H4 (cell line): ENCODE results near the gene SH2D3C. TPM values are rescaled to one million over a fixed set of nuclear protein-coding genes. Genes with fewer than 3 reads are reported as not detected.

ENCODE experiments used
- DNase-seq: peaks from one replicate; pipeline ENCODE4 v3.0.0-alpha.2; 2015; ENCODE audit warnings: low spot score
- total RNA-seq: library from RNA; depleted of rRNA; stranded (reverse); fragments of >200 nt; shearing (Covaris generic); gene quantifications from 2 replicates; pipeline ENCODE4 v1.2.3, GENCODE V29; 2014

SH2D3C gene
- total RNA-seq, 1 experiment from 2014 or later = 0.12 TPM

DNA sequence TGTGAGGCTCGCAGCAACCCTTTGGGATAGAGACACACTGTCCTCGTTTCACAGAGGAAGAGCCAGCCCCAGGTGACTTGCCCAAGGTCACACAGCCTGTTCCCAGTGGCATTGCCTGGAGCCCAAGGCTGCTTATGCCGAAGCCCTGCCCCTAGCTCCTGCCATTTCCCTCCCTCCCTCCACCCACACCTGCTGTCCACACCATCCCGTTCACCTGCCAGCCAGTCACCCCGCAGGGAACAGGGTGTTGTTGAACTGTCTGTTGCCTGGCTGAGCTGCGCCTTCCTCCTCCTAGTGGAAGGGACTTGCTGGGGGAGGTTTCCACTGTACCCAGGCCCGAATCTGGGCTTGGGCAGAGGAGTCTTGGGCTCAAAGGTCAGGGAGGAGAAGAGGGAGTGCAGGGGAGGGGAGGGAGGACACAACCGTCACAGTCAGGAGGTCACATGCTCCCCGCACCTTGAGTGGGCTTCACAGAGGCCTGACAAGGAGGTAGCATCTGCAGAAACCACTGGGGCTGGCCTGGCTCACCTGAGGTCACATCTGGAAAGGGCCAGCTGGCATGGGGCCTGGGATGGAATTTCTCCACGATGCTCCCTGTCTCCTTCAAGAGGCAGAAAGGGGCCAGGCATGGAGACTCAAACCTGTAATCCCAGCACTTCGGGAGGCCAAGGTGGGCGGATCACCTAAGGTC, 56.3 kb downstream of the SH2D3C start:
- no peak for DNase-seq

DNA sequence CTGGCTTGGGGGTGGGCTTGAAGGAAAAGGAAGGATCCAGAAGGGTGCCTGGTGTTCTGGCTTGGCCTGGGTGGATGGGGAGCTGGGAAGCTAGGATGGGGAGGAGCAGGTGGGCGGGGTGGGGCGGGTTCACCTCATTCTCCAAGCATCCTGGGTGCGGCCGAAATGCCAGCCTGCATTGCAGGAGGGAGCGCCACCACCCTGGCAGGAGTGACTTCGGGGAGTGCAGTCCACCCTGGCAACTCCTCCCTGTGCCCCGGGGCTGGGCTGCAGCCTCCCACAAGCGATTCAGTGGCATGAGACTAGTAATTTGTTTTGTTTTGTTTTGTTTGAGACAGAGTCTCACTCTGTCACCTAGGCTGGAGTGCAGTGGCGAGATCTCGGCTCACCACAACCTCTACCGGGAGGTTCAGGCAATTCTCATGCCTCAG, 57.1 kb downstream of the SH2D3C start:
- DNase-seq = peak; percentile 71

DNA sequence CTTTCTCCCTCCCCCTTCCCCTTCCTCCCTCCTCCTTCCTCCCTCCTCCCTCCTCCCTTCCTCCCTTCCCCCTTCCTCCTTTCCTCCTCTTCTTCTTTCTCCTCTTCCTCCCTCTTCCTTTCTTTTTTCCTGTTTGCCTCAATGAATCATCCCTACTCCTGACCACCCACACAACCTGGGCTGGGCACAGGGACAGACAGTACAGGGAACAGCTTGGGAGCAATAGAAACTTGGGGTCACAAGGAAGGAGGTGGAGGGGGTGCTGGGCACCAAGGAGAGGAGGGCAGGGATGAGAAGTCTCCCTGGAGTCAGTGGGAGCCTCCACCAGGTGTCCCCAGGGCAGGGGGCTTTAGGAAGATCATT, 57.6 kb downstream of the SH2D3C start:
- no peak for DNase-seq

- no peak for DNase-seq
Observed at GRCh38 chr9:127720031-127720864, 58.2 kb downstream of the SH2D3C start.

DNA sequence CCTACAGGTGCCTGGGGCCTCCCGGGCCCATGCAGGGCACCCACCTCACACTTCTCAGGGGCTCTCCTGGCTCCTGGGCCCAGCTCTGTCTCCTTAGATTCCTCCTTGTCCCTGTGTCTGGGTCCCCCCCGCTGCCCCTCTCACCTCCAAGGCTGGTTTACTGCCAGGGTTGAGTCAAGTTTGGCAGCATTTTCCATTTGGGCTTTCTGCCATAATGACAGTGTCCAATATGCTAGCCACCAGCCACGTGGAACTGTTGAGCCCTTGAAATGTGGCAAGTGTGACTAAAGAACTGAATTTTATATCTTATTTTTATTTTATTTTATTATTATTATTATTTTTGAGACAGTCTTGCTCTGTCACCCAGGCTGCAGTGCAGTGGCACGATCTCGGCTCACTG, 60.7 kb downstream of the SH2D3C start:
- DNase-seq = no peak

DNA sequence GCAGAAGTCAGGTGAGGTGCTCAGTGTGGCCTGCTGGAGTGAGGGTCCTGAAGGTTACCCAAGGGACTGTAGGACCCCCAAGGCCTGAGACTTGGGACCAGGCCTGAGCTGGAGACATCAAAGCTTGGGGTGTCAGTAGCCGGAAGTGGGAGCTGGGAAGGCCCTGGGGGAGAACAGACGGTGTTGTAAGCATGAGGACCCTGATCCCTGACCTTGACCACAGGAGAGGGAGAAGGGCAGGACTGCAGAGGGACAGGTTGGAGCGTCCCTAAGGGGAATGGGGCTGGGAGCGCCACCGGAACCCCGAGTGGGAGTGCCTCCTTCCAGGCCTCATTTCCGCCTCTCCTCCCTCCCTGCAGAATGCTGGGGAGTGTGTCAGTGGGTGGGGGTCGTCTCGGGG, 62.1 kb downstream of the SH2D3C start:
- DNase-seq = no peak

DNA sequence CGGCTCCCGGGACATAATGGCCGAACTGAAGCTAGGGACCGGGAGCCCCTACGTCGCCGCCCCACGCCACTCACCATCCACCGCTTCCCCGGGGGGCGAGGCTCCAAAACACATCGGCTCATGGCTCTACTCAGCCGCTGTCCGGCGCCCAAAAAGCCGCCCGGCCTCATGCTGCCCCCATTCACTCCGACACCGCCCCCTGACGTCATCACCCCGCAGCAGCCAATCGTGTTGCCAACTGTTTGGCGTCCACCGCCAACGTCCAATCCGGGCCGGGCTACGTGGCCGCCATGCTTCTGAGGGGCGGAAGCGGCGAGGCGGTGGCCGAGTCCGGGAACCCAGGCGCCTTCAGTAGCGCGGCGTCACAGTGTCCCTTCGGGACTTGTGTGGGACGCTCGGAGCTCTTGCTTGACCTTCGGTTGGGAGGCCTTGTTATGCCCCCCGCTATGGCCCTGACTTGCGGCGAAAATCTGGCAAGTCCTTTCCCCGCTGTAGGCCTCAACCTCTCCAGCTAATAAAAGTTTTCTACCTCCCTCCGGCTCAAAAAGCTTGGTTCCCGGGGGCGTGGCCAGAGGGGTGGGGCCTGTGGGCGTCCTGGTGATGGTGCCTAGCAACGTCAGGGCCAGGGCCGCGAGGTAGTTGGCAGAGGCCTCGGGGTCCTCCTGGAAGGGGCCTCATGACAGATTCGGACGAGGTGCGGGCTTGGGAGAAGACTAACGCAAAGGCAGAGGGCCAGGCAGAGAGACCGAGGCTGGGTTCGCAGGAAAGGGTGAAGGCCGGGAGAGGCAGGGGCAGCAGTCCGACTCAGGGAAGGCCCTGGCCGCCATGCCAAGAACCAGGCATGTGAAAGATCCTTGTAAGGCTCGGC, 62.8 kb downstream of the SH2D3C start, which contains the start of the genes PTRH1 and TTC16:
TSS of gene PTRH1 (minus strand) at position 194 of the 868 bp plus-strand sequence. CDS start at position 170, 24 bp downstream.
TSS of gene TTC16 (plus strand) at position 610 of the 868 bp plus-strand sequence. CDS start at position 677, 67 bp downstream.
- DNase-seq = peak; percentile 94

GRCh38 chr9:127714951-127715469, 63.5 kb downstream of the SH2D3C start:
- no peak for DNase-seq

- DNase-seq = no peak
Observed at GRCh38 chr9:127714020-127714750, 64.3 kb downstream of the SH2D3C start.

DNA sequence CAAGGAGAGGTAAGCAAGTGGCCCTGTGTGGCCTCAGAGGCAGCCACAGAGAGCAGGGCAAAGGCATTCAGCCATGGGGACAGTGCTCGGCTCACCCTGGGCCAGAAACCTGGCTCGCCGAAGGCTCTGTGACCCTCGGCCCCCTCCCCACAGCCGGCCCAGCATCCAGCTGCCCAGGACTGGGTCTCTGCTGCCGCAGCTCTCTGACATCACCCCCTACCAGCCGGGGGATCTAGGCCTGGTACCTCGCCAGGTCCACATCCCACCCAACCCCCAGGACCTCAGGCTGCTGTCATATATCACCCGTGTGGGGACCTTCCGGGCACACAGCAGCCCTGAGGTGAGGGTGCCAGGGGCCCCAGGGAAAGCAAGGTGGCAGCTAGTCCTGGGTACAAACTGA, 65.6 kb downstream of the SH2D3C start:
- DNase-seq = no peak

GRCh38 chr9:127712371-127712770, 66.1 kb downstream of the SH2D3C start:
- DNase-seq = no peak

DNA sequence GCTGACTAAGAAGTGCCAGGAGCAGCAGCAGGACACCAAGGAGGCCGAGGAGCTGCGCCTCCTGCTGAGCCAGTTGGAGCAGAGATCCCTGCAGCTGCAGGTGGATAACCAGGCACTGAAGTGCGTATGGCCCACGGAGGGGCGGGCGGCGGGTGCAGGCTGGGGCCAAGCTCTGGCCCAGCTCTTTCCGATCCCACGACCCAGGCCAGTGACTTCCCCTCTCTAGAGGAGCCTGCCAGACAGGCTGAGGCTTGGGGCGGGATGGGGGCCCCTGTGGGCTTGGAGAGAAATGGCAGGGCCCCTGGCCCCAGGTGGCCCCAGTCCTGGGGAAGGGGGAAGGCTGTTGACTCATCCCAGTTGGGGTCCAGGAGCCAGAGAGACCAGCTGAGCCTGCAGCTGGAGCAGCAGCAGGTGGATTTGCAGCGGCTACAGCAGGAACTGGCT, 66.6 kb downstream of the SH2D3C start:
- DNase-seq = no peak

- DNase-seq = no peak
Observed at GRCh38 chr9:127711226-127711701, 67.2 kb downstream of the SH2D3C start.

- no peak for DNase-seq
Observed at GRCh38 chr9:127710204-127710783, 68.2 kb downstream of the SH2D3C start.

GRCh38 chr9:127708952-127709587, 69.4 kb downstream of the SH2D3C start:
- no peak for DNase-seq

GRCh38 chr9:127707766-127708165, 70.7 kb downstream of the SH2D3C start:
- no peak for DNase-seq

GRCh38 chr9:127706836-127707241, 71.6 kb downstream of the SH2D3C start, which contains the start of gene CFAP157:
Gene CFAP157, plus strand, starts transcription at chr9:127706988. Its CDS starts 44 bp downstream, at chr9:127707032.
- DNase-seq = no peak

- DNase-seq = no peak
Observed at GRCh38 chr9:127705577-127706379, 72.7 kb downstream of the SH2D3C start.
